Measurements from ENCODE around the gene SRGN. TPM values are rescaled to one million over a fixed set of nuclear protein-coding genes. Genes with fewer than 3 reads are reported as not detected.

Gene SRGN
- total and polyA plus RNA-seq, 12 donors: 16.5 to 156 (median 98.4) TPM

DNA sequence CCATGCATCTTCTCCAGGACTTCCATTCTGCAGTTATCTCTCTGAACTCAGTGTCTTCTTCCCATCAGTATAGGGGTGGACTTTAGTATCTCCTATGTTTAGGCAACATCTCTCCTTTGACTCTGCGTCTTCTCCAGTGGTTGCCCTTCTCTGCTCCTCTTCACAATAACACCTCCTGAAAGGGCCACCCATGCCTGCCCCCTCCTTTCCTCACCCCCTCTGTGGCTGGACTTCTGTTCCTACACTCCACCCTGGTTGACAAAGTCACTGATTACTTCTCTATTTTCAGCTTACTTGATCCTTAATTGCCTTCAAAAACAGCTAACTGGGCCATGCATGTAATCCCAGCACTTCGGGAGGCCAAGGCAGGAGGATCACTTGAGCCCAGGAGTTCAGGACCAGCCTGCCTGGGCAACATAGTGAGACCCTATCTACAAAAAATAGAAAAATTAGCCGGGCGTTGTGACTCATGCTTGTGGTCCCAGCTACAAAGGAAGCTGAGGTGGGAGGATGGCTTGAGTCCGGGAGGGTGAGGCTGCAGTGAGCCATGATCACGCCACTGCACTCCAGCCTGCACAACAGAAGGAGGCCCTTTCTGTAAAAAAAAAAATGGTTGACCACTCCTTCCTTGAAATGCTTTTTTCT lies 13.7 kb downstream of the SRGN start:
- H3K27ac ChIP-seq: no peak overlapping the region
- TF ChIP-seq POLR2A (IDR thresholded peaks at IDR 0.05): no peak
- no peak for TF ChIP-seq CTCF (IDR thresholded peaks at IDR 0.05)
- 68 to 89% (median 78%) methylated on average over 6 of the region's 6 CpGs for whole genome bisulfite sequencing, 4 donors
- H3K27me3 ChIP-seq: no peaks in the 10 kb centered on the region
- no peaks in the 10 kb centered on the region for H3K4me1 ChIP-seq (replicated peaks in 1 of 2)
- H3K4me3 ChIP-seq: no peak overlapping the region
- no peaks in the 10 kb centered on the region for H3K9me3 ChIP-seq (replicated peaks in 1 of 3)
- DNase-seq: peak in 1 of 7 donors; percentile 46
- no peaks in the 10 kb centered on the region for H3K36me3 ChIP-seq (replicated peaks in 1 of 2)
- intact Hi-C loops (cut with DNase I): no loop called here

- Histone ChIP-seq H3K4me1 (replicated peaks in 1 of 2) (no peaks in the 10 kb centered on the region), H3K9me3 (replicated peaks in 1 of 3) (no peaks in the 10 kb centered on the region), H3K4me3 (no peak overlapping the region), H3K27me3 (no peaks in the 10 kb centered on the region), H3K36me3 (replicated peaks in 1 of 2) (no peaks in the 10 kb centered on the region), H3K27ac (no peak overlapping the region)
- 79 to 93% (median 82%) methylated on average over 3 of the region's 3 CpGs for WGBS, 4 donors
- no peak for TF ChIP-seq CTCF (IDR thresholded peaks at IDR 0.05)
- no peak for TF ChIP-seq POLR2A (IDR thresholded peaks at IDR 0.05)
- peak in 1 of 7 donors; percentile 5 for DNase-seq
- intact Hi-C loops (cut with DNase I): no loop called here
Observed at GRCh38 chr10:69102440-69102839, 14.5 kb downstream of the SRGN start.

GRCh38 chr10:69103784-69104183 lies 15.9 kb downstream of the SRGN start:
- Histone ChIP-seq H3K4me3 (no peak overlapping the region), H3K4me1 (replicated peaks in 1 of 2) (no peaks in the 10 kb centered on the region), H3K27ac (no peak overlapping the region), H3K36me3 (replicated peaks in 1 of 2) (no peaks in the 10 kb centered on the region), H3K27me3 (no peaks in the 10 kb centered on the region), H3K9me3 (replicated peaks in 1 of 3) (no peaks in the 10 kb centered on the region)
- intact Hi-C loops (cut with DNase I): no loop called here
- no peak for TF ChIP-seq POLR2A (IDR thresholded peaks at IDR 0.05)
- no peak for TF ChIP-seq CTCF (IDR thresholded peaks at IDR 0.05)
- WGBS, 4 donors: 71 to 86% (median 79%) methylated on average over 7 of the region's 7 CpGs
- DNase-seq: peak in 1 of 7 donors; percentile 46

- intact Hi-C loops (cut with DNase I): no loop called here
- Histone ChIP-seq H3K9me3 (replicated peaks in 1 of 3) (no peaks in the 10 kb centered on the region), H3K36me3 (replicated peaks in 1 of 2) (no peaks in the 10 kb centered on the region), H3K27ac (no peak overlapping the region), H3K4me3 (peak overlapping the region in 1 of 4 donors; percentile 14), H3K4me1 (replicated peaks in 1 of 2) (no peaks in the 10 kb centered on the region), H3K27me3 (no peaks in the 10 kb centered on the region)
- 96 to 100% (median 97%) methylated on average over 1 of the region's 1 CpG for WGBS, 4 donors
- TF ChIP-seq POLR2A (IDR thresholded peaks at IDR 0.05) (no peak), CTCF (IDR thresholded peaks at IDR 0.05) (no peak)
- no peak for DNase-seq
Observed at GRCh38 chr10:69104994-69105790, 17.3 kb downstream of the SRGN start.

Data from adrenal gland (tissue), 12 donors.